Measurements from ENCODE around the gene TMCO4. TPM values are rescaled to one million over a fixed set of nuclear protein-coding genes. Genes with fewer than 3 reads are reported as not detected.

TMCO4 gene
- polyA plus RNA-seq, 4 donors, result 13.1 to 59.0 (median 37.0) TPM

DNA sequence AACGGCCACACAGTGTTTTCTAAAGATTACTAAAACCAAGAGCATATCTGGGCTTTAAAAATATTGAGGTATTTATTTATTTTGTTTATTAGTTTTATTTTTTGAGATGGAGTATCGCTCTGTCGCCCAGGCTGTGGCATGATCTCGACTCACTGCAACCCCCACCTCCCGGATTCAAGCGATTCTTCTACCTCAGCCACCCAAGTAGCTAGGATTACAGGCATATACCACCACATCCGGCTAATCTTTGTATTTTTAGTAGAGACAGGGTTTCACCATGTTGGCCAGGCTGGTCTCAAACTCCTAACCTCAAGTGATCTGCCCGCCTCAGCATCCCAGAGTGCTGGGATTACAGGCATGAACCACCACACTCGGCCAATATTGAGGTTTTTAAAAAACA is 23.9 kb downstream of the TMCO4 start:
- Histone ChIP-seq H3K4me1 (ENCODE audit: control insufficient read depth in 3 of 3, insufficient read depth in 2 of 3, low read depth in 1 of 3, low read length in 2 of 3) (no peaks in the 10 kb centered on the region), H3K36me3 (ENCODE audit: control insufficient read depth in 3 of 3, insufficient read depth in 2 of 3, low read depth in 1 of 3, low read length in 3 of 3) (peaks cover 2 to 46% (median 6%) of the 10 kb centered on the region in 3 donors), H3K27me3 (ENCODE audit: control insufficient read depth in 3 of 3, insufficient read depth in 3 of 3, low read length in 3 of 3) (no peaks in the 10 kb centered on the region), H3K27ac (ENCODE audit: low read depth in 1 of 3, low read length in 2 of 3) (no peak overlapping the region), H3K4me3 (ENCODE audit: low read depth in 1 of 3, low read length in 3 of 3) (no peak overlapping the region), H3K9me3 (ENCODE audit: control insufficient read depth in 2 of 2, insufficient read depth in 1 of 2, low read depth in 1 of 2, low read length in 1 of 2) (no peaks in the 10 kb centered on the region)
- FAIRE-seq, result no peak
- WGBS, 3 donors, result 93 to 96% (median 96%) methylated on average over 9 of the region's 9 CpGs
- DNase-seq, result no peak

DNA sequence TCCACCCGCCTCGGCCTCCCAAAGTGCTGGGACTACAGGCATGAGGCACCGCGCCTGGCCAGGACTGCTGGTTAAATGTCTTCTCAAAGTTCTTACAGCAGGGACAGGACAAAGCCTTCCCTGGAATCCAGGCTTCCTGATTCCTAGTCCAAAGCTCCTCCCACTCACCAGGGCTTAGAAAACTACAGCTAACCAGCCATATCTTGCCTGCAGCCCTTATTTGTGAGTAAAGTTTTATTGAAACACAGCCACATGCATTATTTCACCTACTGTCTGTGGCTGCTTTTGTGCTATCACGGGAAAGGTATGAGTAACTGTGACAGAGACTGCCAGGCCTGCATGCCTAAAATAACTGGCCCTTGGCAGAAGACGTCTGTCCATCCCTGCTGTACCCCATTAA is 24.4 kb downstream of the TMCO4 start:
- Histone ChIP-seq H3K27me3 (ENCODE audit: control insufficient read depth in 3 of 3, insufficient read depth in 3 of 3, low read length in 3 of 3) (no peaks in the 10 kb centered on the region), H3K9me3 (ENCODE audit: control insufficient read depth in 2 of 2, insufficient read depth in 1 of 2, low read depth in 1 of 2, low read length in 1 of 2) (no peaks in the 10 kb centered on the region), H3K4me3 (ENCODE audit: low read depth in 1 of 3, low read length in 3 of 3) (no peak overlapping the region), H3K4me1 (ENCODE audit: control insufficient read depth in 3 of 3, insufficient read depth in 2 of 3, low read depth in 1 of 3, low read length in 2 of 3) (no peaks in the 10 kb centered on the region), H3K36me3 (ENCODE audit: control insufficient read depth in 3 of 3, insufficient read depth in 2 of 3, low read depth in 1 of 3, low read length in 3 of 3) (peaks cover 2 to 43% (median 9%) of the 10 kb centered on the region in 3 donors), H3K27ac (ENCODE audit: low read depth in 1 of 3, low read length in 2 of 3) (no peak overlapping the region)
- DNase-seq, result no peak
- 93 to 94% (median 94%) methylated on average over 6 of the region's 6 CpGs for WGBS, 3 donors
- no peak for FAIRE-seq

DNA sequence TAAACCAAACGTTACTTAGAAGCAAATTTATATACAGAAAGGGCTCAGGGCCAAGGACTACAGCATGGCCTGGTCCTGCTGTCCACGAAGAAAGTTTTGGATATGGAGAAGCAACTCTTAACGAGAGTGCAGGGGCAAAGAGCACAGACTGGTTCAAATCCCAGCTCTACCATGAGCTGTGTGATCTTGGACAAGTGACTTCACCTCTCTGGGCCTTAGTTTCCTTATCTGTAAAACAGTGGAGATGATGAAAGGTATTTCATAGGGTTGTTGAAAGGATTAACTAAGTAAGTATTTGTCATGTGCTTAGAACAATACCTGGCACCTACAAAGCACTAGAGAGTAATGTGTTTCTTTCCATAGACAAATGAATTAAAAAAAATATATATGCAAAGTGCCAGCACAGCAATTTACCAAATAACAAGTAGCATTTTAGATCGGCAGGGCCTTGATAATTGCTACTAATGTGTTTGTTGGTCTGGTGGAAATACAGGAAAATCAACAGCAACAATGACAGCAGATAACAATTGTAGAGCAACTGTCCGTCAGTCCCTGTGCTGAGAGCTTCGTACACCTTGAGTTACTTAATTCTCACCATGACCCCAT is 25.4 kb downstream of the TMCO4 start:
- WGBS, 3 donors, result 58 to 67% (median 60%) methylated on average over 6 of the region's 6 CpGs
- Histone ChIP-seq H3K9me3 (ENCODE audit: control insufficient read depth in 2 of 2, insufficient read depth in 1 of 2, low read depth in 1 of 2, low read length in 1 of 2) (no peaks in the 10 kb centered on the region), H3K36me3 (ENCODE audit: control insufficient read depth in 3 of 3, insufficient read depth in 2 of 3, low read depth in 1 of 3, low read length in 3 of 3) (peaks cover 2 to 41% (median 12%) of the 10 kb centered on the region in 3 donors), H3K4me3 (ENCODE audit: low read depth in 1 of 3, low read length in 3 of 3) (no peak overlapping the region), H3K27ac (ENCODE audit: low read depth in 1 of 3, low read length in 2 of 3) (no peak overlapping the region), H3K4me1 (ENCODE audit: control insufficient read depth in 3 of 3, insufficient read depth in 2 of 3, low read depth in 1 of 3, low read length in 2 of 3) (no peaks in the 10 kb centered on the region), H3K27me3 (ENCODE audit: control insufficient read depth in 3 of 3, insufficient read depth in 3 of 3, low read length in 3 of 3) (no peaks in the 10 kb centered on the region)
- FAIRE-seq (no peak), DNase-seq (no peak)

DNA sequence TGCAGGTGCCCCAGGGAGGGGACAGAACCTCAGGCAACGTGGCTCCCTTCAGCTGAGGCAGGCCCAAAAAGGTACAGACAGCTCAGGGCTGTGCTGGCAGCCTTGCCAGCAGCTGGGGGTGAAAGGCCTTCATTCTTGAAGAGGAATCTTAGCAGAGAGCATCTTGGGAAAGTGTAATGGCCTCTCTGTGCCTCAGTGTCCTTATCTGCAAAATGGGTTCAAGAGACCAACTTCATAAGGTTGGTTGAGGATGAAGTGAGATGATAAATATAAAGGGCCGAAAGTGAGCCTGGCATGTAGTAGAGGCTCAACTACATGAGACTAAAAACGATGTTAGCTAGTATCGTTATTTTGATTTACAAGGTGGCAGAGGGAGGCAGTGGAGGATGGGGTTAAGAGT is 26.2 kb downstream of the TMCO4 start:
- Histone ChIP-seq H3K27ac (ENCODE audit: low read depth in 1 of 3, low read length in 2 of 3) (no peak overlapping the region), H3K36me3 (ENCODE audit: control insufficient read depth in 3 of 3, insufficient read depth in 2 of 3, low read depth in 1 of 3, low read length in 3 of 3) (peaks cover 2 to 39% (median 7%) of the 10 kb centered on the region in 3 donors), H3K9me3 (ENCODE audit: control insufficient read depth in 2 of 2, insufficient read depth in 1 of 2, low read depth in 1 of 2, low read length in 1 of 2) (no peaks in the 10 kb centered on the region), H3K4me3 (ENCODE audit: low read depth in 1 of 3, low read length in 3 of 3) (no peak overlapping the region), H3K27me3 (ENCODE audit: control insufficient read depth in 3 of 3, insufficient read depth in 3 of 3, low read length in 3 of 3) (no peaks in the 10 kb centered on the region), H3K4me1 (ENCODE audit: control insufficient read depth in 3 of 3, insufficient read depth in 2 of 3, low read depth in 1 of 3, low read length in 2 of 3) (no peaks in the 10 kb centered on the region)
- 66 to 73% (median 68%) methylated on average over 4 of the region's 4 CpGs for WGBS, 3 donors
- DNase-seq (no peak), FAIRE-seq (no peak)

DNA sequence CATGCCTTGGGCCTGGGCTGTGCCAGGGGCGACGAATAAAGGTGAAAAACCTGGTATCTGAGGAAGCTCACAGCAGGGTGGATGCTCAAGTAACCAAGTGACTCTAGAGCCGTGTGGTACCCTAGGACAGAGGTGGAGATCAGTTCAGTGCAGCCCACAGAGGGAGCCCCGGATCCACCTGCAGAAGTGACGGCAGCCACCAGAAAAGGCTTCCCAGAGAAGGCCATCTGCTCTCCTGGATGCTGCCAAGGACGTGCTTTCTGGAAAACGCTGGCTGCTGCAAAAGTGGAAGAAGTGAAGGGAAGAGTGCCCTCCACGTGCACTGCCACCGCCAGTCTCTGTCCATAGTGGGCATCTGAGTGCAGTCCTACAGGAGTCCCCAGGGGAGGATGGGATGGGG is 27.7 kb downstream of the TMCO4 start:
- no peak for DNase-seq
- Histone ChIP-seq H3K36me3 (ENCODE audit: control insufficient read depth in 3 of 3, insufficient read depth in 2 of 3, low read depth in 1 of 3, low read length in 3 of 3) (peaks cover 2 to 37% (median 6%) of the 10 kb centered on the region in 3 donors), H3K4me3 (ENCODE audit: low read depth in 1 of 3, low read length in 3 of 3) (no peak overlapping the region), H3K9me3 (ENCODE audit: control insufficient read depth in 2 of 2, insufficient read depth in 1 of 2, low read depth in 1 of 2, low read length in 1 of 2) (no peaks in the 10 kb centered on the region), H3K27me3 (ENCODE audit: control insufficient read depth in 3 of 3, insufficient read depth in 3 of 3, low read length in 3 of 3) (no peaks in the 10 kb centered on the region), H3K4me1 (ENCODE audit: control insufficient read depth in 3 of 3, insufficient read depth in 2 of 3, low read depth in 1 of 3, low read length in 2 of 3) (no peaks in the 10 kb centered on the region), H3K27ac (ENCODE audit: low read depth in 1 of 3, low read length in 2 of 3) (no peak overlapping the region)
- WGBS, 3 donors, result 72 to 81% (median 75%) methylated on average over 9 of the region's 9 CpGs
- no peak for FAIRE-seq

DNA sequence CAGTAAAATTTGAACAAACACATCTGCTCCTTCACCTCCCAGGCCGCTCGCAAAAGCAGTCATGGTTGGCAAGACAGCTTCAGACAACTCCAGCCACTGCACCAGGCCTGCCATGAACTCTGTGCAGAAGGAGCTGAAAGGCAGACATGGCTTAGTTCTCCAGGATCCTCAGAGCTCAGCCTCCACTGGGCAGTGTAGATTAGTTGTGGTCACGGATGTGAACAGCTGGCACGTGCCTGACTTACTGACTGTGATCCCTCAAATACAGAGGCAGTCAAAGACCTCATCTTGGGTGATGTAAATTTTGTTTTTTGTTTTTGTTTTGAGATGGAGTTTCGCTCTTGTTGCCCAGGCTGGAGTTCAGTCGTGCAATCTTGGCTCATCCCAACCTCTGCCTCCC is 28.4 kb downstream of the TMCO4 start:
- WGBS, 3 donors, result 92 to 96% (median 96%) methylated on average over 6 of the region's 6 CpGs
- no peak overlapping the region for H3K27ac ChIP-seq (ENCODE audit: low read depth in 1 of 3, low read length in 2 of 3)
- no peak overlapping the region for H3K4me3 ChIP-seq (ENCODE audit: low read depth in 1 of 3, low read length in 3 of 3)
- FAIRE-seq, result no peak
- no peak for DNase-seq
- no peaks in the 10 kb centered on the region for H3K27me3 ChIP-seq (ENCODE audit: control insufficient read depth in 3 of 3, insufficient read depth in 3 of 3, low read length in 3 of 3)
- H3K9me3 ChIP-seq (ENCODE audit: control insufficient read depth in 2 of 2, insufficient read depth in 1 of 2, low read depth in 1 of 2, low read length in 1 of 2), result no peaks in the 10 kb centered on the region
- H3K4me1 ChIP-seq (ENCODE audit: control insufficient read depth in 3 of 3, insufficient read depth in 2 of 3, low read depth in 1 of 3, low read length in 2 of 3), result no peaks in the 10 kb centered on the region
- H3K36me3 ChIP-seq (ENCODE audit: control insufficient read depth in 3 of 3, insufficient read depth in 2 of 3, low read depth in 1 of 3, low read length in 3 of 3), result peaks cover 2 to 39% (median 6%) of the 10 kb centered on the region in 3 donors

DNA sequence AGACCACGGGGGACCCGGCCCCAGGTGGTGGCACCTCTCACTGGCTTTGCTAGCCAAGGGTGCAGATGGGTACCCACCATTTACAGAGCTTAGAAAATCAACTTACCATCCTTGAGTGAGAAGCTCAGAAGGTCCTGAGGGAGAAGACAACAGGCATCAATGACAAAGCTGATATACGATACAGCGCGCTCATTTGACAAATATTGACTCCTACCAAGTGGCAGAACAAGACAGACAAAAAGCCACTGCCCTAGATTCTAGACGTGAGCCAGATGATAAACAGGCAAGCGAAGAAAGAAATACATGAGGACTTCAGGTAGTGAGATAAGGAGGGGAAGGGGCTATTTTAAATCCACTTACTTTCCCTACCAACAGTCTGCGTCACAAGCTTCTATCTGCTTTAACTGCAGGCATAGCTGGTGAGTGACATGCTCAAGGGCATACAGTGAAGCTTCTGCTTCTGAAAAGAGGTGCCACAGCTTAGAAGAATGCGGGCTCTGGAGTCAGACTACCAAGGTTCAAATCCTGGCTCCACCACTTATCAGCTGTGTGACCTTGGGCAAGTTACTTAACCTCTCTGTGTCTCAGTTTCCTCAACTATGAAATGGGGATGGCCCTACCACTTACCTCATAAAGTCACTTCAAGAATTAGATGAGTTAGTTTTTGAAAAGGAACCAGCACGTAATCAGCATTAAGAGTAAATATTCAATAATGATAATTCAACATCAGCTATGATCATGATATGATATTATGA is 29.1 kb downstream of the TMCO4 start:
- DNase-seq (no peak), FAIRE-seq (no peak)
- no peaks in the 10 kb centered on the region for H3K27me3 ChIP-seq (ENCODE audit: control insufficient read depth in 3 of 3, insufficient read depth in 3 of 3, low read length in 3 of 3)
- H3K36me3 ChIP-seq (ENCODE audit: control insufficient read depth in 3 of 3, insufficient read depth in 2 of 3, low read depth in 1 of 3, low read length in 3 of 3), result peaks cover 2 to 34% (median 6%) of the 10 kb centered on the region in 3 donors
- no peaks in the 10 kb centered on the region for H3K9me3 ChIP-seq (ENCODE audit: control insufficient read depth in 2 of 2, insufficient read depth in 1 of 2, low read depth in 1 of 2, low read length in 1 of 2)
- WGBS, 3 donors, result 82 to 84% (median 83%) methylated on average over 10 of the region's 10 CpGs
- H3K4me3 ChIP-seq (ENCODE audit: low read depth in 1 of 3, low read length in 3 of 3), result no peak overlapping the region
- H3K27ac ChIP-seq (ENCODE audit: low read depth in 1 of 3, low read length in 2 of 3), result no peak overlapping the region
- H3K4me1 ChIP-seq (ENCODE audit: control insufficient read depth in 3 of 3, insufficient read depth in 2 of 3, low read depth in 1 of 3, low read length in 2 of 3), result peaks cover 0 to under 1% (median 0%) of the 10 kb centered on the region in 3 donors

DNA sequence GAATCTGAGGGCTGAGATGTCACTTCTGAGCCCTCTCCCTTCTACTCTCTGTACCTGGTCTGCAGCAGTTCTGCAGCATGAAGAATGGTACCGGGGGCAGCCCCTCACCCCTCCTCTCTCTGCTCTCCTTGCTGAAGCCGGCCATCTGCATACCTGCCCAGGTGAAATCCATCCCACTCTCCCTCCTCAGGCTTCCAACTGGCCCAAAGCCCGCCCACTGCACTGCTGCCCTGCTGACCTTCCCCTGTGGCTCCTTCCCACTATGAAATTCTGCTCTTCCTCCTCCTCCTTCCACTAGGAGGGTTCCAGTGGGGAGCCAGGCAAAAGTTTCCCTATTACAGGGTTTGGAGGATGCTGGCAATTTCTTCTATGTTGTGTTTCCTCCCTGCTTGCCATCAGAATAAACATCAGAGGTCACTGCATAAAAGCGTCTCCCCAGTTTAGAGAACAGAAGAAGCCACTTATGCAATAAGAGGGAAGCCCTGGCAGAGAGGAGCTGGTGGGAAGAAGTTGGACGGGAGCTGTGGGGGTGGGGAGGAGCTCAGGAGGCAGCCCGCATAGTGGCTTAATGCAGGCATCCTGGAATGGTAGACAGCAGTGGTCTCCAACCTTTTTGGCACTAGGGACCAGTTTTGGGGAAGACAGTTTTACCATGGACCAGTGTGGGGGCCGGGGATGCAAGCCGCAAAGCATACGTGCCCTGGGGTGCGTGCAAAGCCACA is 30.3 kb downstream of the TMCO4 start:
- no peaks in the 10 kb centered on the region for H3K27me3 ChIP-seq (ENCODE audit: control insufficient read depth in 3 of 3, insufficient read depth in 3 of 3, low read length in 3 of 3)
- no peak overlapping the region for H3K27ac ChIP-seq (ENCODE audit: low read depth in 1 of 3, low read length in 2 of 3)
- DNase-seq, result no peak
- peaks cover 2 to 34% (median 6%) of the 10 kb centered on the region in 3 donors for H3K36me3 ChIP-seq (ENCODE audit: control insufficient read depth in 3 of 3, insufficient read depth in 2 of 3, low read depth in 1 of 3, low read length in 3 of 3)
- H3K4me1 ChIP-seq (ENCODE audit: control insufficient read depth in 3 of 3, insufficient read depth in 2 of 3, low read depth in 1 of 3, low read length in 2 of 3), result peaks cover 0 to 7% (median 0%) of the 10 kb centered on the region in 3 donors
- 83 to 91% (median 85%) methylated on average over 9 to 10 of the region's 10 CpGs for WGBS, 3 donors
- H3K4me3 ChIP-seq (ENCODE audit: low read depth in 1 of 3, low read length in 3 of 3), result no peak overlapping the region
- FAIRE-seq, result no peak
- no peaks in the 10 kb centered on the region for H3K9me3 ChIP-seq (ENCODE audit: control insufficient read depth in 2 of 2, insufficient read depth in 1 of 2, low read depth in 1 of 2, low read length in 1 of 2)

Data from small intestine (tissue), 7 donors.